Activated naive CD4-positive, alpha-beta T cell treated with anti-CD3 and anti-CD28 coated beads, Interleukin-2, amount 50 U/mL, for 24 hours (primary cell): Measurements from ENCODE around the gene TMEM158.

Experiments used
- H3K27ac Mint-ChIP-seq: one replicate; pipeline ENCODE4 v1.8.0; 2021; ENCODE audit warnings: mild to moderate bottlenecking, mixed read lengths
- H3K27me3 Mint-ChIP-seq: one replicate; pipeline ENCODE4 v1.8.0; 2021; ENCODE audit warnings: mixed read lengths
- H3K36me3 Mint-ChIP-seq: one replicate; pipeline ENCODE4 v1.8.0; 2021; ENCODE audit warnings: mixed read lengths
- H3K4me1 Mint-ChIP-seq: one replicate; pipeline ENCODE4 v1.8.0; 2021; ENCODE audit warnings: mixed read lengths
- H3K4me3 Mint-ChIP-seq: one replicate; pipeline ENCODE4 v1.8.0; 2021; ENCODE audit warnings: mild to moderate bottlenecking, mixed read lengths
- H3K9me3 Mint-ChIP-seq: one replicate; pipeline ENCODE4 v1.8.0; 2021; ENCODE audit warnings: mixed read lengths

The TMEM158 gene

GRCh38 chr3:45244356-45244755, 18.3 kb upstream of the TMEM158 start:
- Mint-ChIP-seq H3K9me3 (no peaks in the 10 kb centered on the region), H3K4me1 (no peaks in the 10 kb centered on the region), H3K4me3 (no peak overlapping the region), H3K36me3 (no peaks in the 10 kb centered on the region), H3K27ac (no peak overlapping the region), H3K27me3 (no peaks in the 10 kb centered on the region)

DNA sequence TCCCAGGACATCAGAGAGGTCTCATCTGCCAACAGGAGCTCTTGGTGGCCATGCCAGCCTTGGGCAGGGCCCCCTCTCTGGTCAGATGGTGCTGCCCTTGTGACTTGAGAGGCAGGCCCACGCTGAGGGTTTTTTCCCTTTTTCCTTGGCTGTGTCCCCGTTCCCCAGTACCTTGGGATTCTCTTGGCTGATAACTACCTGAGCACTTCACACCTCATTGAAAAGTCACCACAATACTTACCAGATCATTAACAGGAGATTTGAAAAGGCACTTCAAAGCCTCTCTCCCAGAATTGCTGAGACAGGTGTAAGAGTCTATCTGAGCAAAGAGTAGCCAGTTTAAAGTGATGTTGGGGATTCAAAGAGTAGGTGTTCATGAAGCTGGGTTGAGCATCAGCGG, 15.1 kb upstream of the TMEM158 start:
- Mint-ChIP-seq H3K4me1 (no peaks in the 10 kb centered on the region), H3K4me3 (no peak overlapping the region), H3K9me3 (no peaks in the 10 kb centered on the region), H3K27me3 (peaks cover 1% of the 10 kb centered on the region), H3K36me3 (peaks cover 1% of the 10 kb centered on the region), H3K27ac (no peak overlapping the region)

GRCh38 chr3:45240292-45240691, 14.2 kb upstream of the TMEM158 start:
- Mint-ChIP-seq H3K4me3 (no peak overlapping the region), H3K27ac (no peak overlapping the region), H3K4me1 (no peaks in the 10 kb centered on the region)

DNA sequence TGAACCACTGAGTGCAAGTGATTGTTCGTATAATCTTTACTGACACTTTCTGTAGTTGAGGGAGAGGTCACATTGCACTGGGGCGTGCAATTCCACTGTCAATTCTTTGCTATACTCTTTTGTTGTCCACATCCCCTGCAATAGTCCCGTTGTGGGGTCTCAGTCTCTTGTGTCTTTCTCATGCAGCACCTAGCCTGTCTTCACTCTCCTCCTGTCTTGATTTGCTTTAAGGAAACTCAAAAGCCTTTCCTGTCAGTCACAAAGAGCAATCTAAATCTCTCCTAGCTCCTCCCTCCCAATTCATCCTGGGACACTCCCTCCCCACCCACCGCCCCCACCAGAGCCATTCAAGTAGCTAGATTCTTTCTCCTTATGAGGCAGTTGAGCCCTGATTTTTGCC, 13.2 kb upstream of the TMEM158 start:
- no peaks in the 10 kb centered on the region for H3K9me3 Mint-ChIP-seq
- H3K27ac Mint-ChIP-seq: no peak overlapping the region
- no peak overlapping the region for H3K4me3 Mint-ChIP-seq
- H3K27me3 Mint-ChIP-seq: peaks cover 1% of the 10 kb centered on the region
- no peaks in the 10 kb centered on the region for H3K4me1 Mint-ChIP-seq
- peaks cover 1% of the 10 kb centered on the region for H3K36me3 Mint-ChIP-seq

More at GRCh38 chr3:45240292-45240691, 14.2 kb upstream of the TMEM158 start:
- Mint-ChIP-seq H3K9me3 (no peaks in the 10 kb centered on the region), H3K27me3 (peaks cover 1% of the 10 kb centered on the region), H3K36me3 (peaks cover 1% of the 10 kb centered on the region)

- no peak overlapping the region for H3K27ac Mint-ChIP-seq
- peaks cover 1% of the 10 kb centered on the region for H3K36me3 Mint-ChIP-seq
- no peaks in the 10 kb centered on the region for H3K4me1 Mint-ChIP-seq
- peaks cover 2% of the 10 kb centered on the region for H3K27me3 Mint-ChIP-seq
- H3K4me3 Mint-ChIP-seq: no peak overlapping the region
- no peaks in the 10 kb centered on the region for H3K9me3 Mint-ChIP-seq
Observed at GRCh38 chr3:45236964-45237363, 10.9 kb upstream of the TMEM158 start.

- peaks cover 8% of the 10 kb centered on the region for H3K27me3 Mint-ChIP-seq
- no peak overlapping the region for H3K27ac Mint-ChIP-seq
- H3K36me3 Mint-ChIP-seq: peaks cover 1% of the 10 kb centered on the region
- H3K4me3 Mint-ChIP-seq: no peak overlapping the region
- H3K9me3 Mint-ChIP-seq: no peaks in the 10 kb centered on the region
- H3K4me1 Mint-ChIP-seq: no peaks in the 10 kb centered on the region
Observed at GRCh38 chr3:45235409-45235808, 9.3 kb upstream of the TMEM158 start.

GRCh38 chr3:45234250-45234649, 8.2 kb upstream of the TMEM158 start:
- no peak overlapping the region for H3K4me3 Mint-ChIP-seq
- H3K27me3 Mint-ChIP-seq: peaks cover 13% of the 10 kb centered on the region
- H3K9me3 Mint-ChIP-seq: no peaks in the 10 kb centered on the region
- H3K36me3 Mint-ChIP-seq: peaks cover under 1% of the 10 kb centered on the region
- H3K4me1 Mint-ChIP-seq: no peaks in the 10 kb centered on the region
- H3K27ac Mint-ChIP-seq: no peak overlapping the region

DNA sequence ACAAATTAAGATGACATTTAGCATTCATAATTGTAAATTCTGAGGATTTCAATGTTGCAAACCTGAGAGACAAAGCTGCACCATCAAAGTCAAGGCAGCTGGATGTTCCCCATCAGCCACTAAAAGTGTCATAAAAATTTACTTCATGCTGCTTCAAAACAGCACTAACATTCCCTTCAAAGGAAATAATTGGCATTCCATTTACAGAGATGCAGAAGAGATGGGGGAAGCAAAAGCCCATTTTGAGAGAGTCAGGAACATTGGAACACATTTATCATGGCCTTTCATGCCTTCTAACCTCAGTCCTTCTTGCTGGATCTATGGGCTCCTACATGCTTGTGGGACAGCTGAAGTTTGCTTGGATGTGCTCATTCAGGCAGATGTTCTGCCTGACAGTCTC, 6.4 kb upstream of the TMEM158 start:
- Mint-ChIP-seq H3K4me3 (no peak overlapping the region), H3K9me3 (no peaks in the 10 kb centered on the region), H3K4me1 (no peaks in the 10 kb centered on the region), H3K36me3 (no peaks in the 10 kb centered on the region), H3K27ac (no peak overlapping the region), H3K27me3 (peaks cover 23% of the 10 kb centered on the region)

- H3K27me3 Mint-ChIP-seq: peaks cover 46% of the 10 kb centered on the region
- no peak overlapping the region for H3K4me3 Mint-ChIP-seq
- no peaks in the 10 kb centered on the region for H3K9me3 Mint-ChIP-seq
- no peak overlapping the region for H3K27ac Mint-ChIP-seq
- H3K36me3 Mint-ChIP-seq: no peaks in the 10 kb centered on the region
- H3K4me1 Mint-ChIP-seq: peaks cover 17% of the 10 kb centered on the region
Observed at GRCh38 chr3:45227946-45228345, 1.9 kb upstream of the TMEM158 start.

GRCh38 chr3:45227071-45227820, 1.2 kb upstream of the TMEM158 start:
- Mint-ChIP-seq H3K4me1 (peaks cover 17% of the 10 kb centered on the region), H3K27me3 (peaks cover 53% of the 10 kb centered on the region), H3K4me3 (peak overlapping the region; percentile 54), H3K27ac (no peak overlapping the region), H3K9me3 (no peaks in the 10 kb centered on the region), H3K36me3 (no peaks in the 10 kb centered on the region)

DNA sequence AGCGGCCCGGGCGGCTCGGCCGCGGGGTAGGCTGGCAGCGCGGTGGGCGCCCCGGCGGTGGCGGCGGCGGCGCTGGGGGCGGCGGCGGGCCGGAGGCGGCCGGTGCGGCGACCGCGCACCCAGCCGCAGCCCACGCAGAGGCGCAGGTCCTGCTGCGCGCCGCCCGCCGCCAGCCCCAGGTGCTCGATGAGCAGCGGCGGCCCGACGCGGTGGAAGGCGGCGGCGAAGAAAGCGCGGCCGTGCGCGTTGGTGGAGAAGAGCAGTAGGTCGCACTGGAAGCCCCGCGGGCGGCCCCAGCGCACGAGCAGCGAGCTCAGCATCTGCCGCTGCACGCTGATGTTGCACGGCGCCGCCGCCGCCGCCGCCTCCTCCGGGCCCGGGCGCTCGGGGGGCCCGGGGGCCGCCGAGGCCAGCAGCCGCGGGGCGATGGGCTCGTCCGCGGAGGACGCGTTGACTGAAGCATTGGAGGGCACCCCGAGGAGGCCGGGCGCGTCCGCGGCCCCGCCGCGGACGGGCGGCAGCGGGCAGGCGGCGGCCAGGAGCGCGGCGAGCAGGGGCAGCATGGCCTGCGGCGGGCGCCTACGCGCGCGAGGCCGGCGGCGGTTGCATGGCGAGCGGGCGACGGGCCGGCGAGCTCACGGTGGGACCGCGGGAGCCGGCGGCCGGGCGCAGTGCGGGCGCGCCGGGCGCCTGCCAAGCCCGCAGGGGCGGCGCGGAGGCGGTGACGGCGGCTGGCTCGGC, 452 bp downstream of the TMEM158 start:
- peaks cover 17% of the 10 kb centered on the region for H3K4me1 Mint-ChIP-seq
- peaks cover 55% of the 10 kb centered on the region for H3K27me3 Mint-ChIP-seq
- no peak overlapping the region for H3K4me3 Mint-ChIP-seq
- H3K36me3 Mint-ChIP-seq: no peaks in the 10 kb centered on the region
- H3K9me3 Mint-ChIP-seq: no peaks in the 10 kb centered on the region
- no peak overlapping the region for H3K27ac Mint-ChIP-seq

- Mint-ChIP-seq H3K27me3 (peaks cover 51% of the 10 kb centered on the region), H3K27ac (no peak overlapping the region), H3K4me1 (peaks cover 17% of the 10 kb centered on the region), H3K4me3 (peak overlapping the region; percentile 89), H3K36me3 (no peaks in the 10 kb centered on the region), H3K9me3 (no peaks in the 10 kb centered on the region)
Observed at GRCh38 chr3:45224824-45225464, 1.1 kb downstream of the TMEM158 start.

DNA sequence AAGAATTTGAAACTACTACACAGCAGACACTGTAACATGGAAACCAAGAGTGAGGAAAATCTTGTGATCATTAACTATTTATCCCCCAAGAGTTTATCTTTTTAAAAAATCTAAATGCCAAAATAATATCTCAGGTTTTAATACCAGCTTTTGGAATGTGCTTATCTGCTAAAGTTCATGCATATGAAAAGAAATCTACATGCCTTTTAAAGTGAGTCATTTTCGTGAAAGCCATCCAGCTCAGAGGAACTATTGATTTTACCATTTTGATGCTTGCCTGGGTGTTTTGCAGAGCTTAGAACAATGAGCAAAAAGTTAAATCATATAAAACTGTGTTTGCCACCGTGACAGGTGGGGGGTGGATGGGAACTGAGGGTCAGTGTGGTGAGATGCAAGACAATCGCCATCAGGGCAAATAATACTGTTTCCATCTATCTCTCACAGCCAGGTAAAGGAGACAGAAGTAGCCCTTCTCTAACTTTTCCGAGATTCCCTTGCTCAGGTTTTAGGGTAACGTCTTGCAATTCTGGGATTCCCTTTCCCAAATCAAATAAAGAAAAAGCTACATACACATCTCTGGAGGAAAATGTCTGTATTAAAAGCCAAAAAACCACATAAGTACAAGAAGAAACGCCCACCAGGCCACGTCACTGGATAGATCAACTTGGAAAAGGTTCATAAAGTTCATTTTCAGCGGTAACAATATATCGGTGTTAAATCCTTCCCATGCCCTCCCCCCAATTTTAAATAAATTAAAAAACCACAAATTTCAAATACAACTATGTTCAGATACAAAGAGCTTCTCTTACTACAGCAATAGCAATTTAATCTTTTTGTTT, 2.0 kb downstream of the TMEM158 start:
- Mint-ChIP-seq H3K27me3 (peaks cover 46% of the 10 kb centered on the region), H3K4me1 (peaks cover 17% of the 10 kb centered on the region), H3K4me3 (peak overlapping the region; percentile 76), H3K27ac (no peak overlapping the region), H3K36me3 (no peaks in the 10 kb centered on the region), H3K9me3 (no peaks in the 10 kb centered on the region)

- Mint-ChIP-seq H3K4me1 (peaks cover 10% of the 10 kb centered on the region), H3K27ac (no peak overlapping the region), H3K27me3 (peaks cover 29% of the 10 kb centered on the region), H3K9me3 (no peaks in the 10 kb centered on the region), H3K36me3 (no peaks in the 10 kb centered on the region), H3K4me3 (no peak overlapping the region)
Observed at GRCh38 chr3:45219694-45220093, 6.4 kb downstream of the TMEM158 start.

DNA sequence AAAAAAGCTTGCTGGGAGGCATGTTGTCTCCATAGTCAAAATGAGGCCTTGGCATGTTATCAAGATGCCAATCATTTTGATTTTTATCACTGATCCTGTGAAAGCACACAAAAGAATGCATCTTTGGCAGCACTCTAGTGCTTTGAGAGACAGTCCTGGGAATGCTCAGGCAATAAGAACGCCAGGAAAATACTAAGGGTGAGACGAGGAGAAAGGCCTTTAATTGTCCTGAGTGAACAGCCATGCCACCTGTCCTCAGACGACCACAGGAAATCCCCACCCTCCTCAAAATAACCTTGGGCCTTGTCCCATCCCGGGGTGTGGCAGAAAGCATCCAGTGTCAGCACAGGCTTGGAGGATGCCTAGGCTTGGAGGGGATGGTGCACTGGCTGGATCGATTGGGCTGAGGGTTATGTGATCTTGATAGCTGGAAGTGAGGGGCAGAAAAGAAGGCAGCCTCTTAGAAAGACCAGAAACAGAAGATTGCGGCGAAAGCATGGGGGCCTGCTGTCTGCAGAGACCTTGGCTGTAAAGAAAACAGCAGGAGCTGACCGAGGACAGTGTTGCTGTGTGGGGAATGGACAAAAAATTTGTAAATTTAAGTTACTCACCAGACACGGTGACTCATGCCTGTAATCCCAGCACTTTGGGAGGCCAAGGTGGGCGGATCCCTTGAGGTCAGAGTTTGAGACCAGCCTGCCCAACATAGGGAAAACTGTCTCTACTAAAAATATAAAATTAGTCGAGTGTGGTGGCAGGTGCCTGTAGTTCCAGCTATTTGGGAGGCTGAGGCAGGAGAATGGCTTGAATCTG, 7.3 kb downstream of the TMEM158 start:
- Mint-ChIP-seq H3K27me3 (peaks cover 21% of the 10 kb centered on the region), H3K27ac (no peak overlapping the region), H3K4me3 (no peak overlapping the region), H3K36me3 (no peaks in the 10 kb centered on the region), H3K4me1 (peaks cover under 1% of the 10 kb centered on the region), H3K9me3 (no peaks in the 10 kb centered on the region)
